HepG2 (cell line): Measurements from ENCODE around the gene HOXC9. TPM values are rescaled to one million over a fixed set of nuclear protein-coding genes. Genes with fewer than 3 reads are reported as not detected.

Experiments
- ATAC-seq: fragments of 200-7000 bp; cut with Tn5 transposase; 3 replicates; pipeline ENCODE4 v1.9.1; 2020; ENCODE audit warnings: mild to moderate bottlenecking, moderate library complexity
- BruUV-seq: library from RNA; stranded (reverse); fragments of 400-500 nt; replicated peaks from 2 replicates; lab custom pipeline; 2021; lab: Mats Ljungman, UMichigan
- CTCF ChIA-PET: fragments of 300-600 bp; formaldehyde crosslinking; extraction: SDS; loops from one replicate; lab custom pipeline; 2021; ENCODE audit warnings: low total read pairs, inconsistent platforms, low intra/inter-chr PET ratio; lab: Yijun Ruan, JAX
- POLR2A ChIA-PET: fragments of 350-600 bp; sonication (Branson Sonifier 250); formaldehyde crosslinking; loops from one replicate; lab custom pipeline; 2020; ENCODE audit warnings: antibody characterized with exemption, inconsistent platforms; lab: Yijun Ruan, JAX
- DNase-seq: peaks from one replicate; pipeline ENCODE4 v3.0.0-alpha.2; 2015; ENCODE audit warnings: low spot score
- FAIRE-seq: peaks from 3 replicates; lab custom pipeline; 2011; peaks lifted over from hg19 to GRCh38; lab: Jason Lieb, UNC
- H2AFZ ChIP-seq: one replicate; pipeline ENCODE4 v1.6.1; 2011; ENCODE audit warnings: low read length, inconsistent platforms
- H3K27ac ChIP-seq: fragments of 300-600 bp; 3 replicates; pipeline ENCODE4 v1.8.0; 2011; ENCODE audit warnings: mixed run types, mild to moderate bottlenecking, mixed read lengths, low read length, inconsistent platforms; ENCODE audit not compliant: insufficient read depth; ENCODE audit errors: extremely low read length
- H3K27me3 ChIP-seq, 2 experiments: fragments of 200-600 bp in 1 of 2; 2 replicates in 1 of 2; 3 replicates in 1 of 2; pipeline versions ENCODE4 v1.6.0 to v1.8.0; 2011; ENCODE audit warnings: low read length in 2 of 2, mild to moderate bottlenecking in 2 of 2, moderate library complexity in 2 of 2, inconsistent platforms in 1 of 2; ENCODE audit not compliant: insufficient read depth in 2 of 2, control insufficient read depth in 1 of 2
- H3K36me3 ChIP-seq, 2 experiments: fragments of 200-600 bp in 1 of 2; replicated peaks in 1 of 2; 2 replicates in 1 of 2; 3 replicates in 1 of 2; pipeline versions ENCODE4 v1.5.1 to v1.8.0; 2011; ENCODE audit warnings: low read length in 2 of 2, inconsistent platforms in 1 of 2; ENCODE audit not compliant: insufficient read depth in 2 of 2, control insufficient read depth in 1 of 2
- H3K4me1 ChIP-seq: 2 replicates; pipeline ENCODE4 v1.5.1; 2012; ENCODE audit warnings: low read length, inconsistent platforms; ENCODE audit not compliant: insufficient read depth
- H3K4me2 ChIP-seq: 2 replicates; pipeline ENCODE4 v1.6.0; 2011; ENCODE audit warnings: low read depth, low read length, inconsistent platforms
- H3K4me3 ChIP-seq, 3 experiments: fragments of 200-600 bp in 1 of 3; sonication (generic), shearing (Covaris generic) in 1 of 3; replicated peaks in 1 of 3; 2 replicates each; pipeline ENCODE4 v1.5.1; 2011 to 2016; ENCODE audit warnings: low read length in 3 of 3, inconsistent platforms in 2 of 3, low read depth in 2 of 3, mild to moderate bottlenecking in 2 of 3, control low read depth in 1 of 3, mixed read lengths in 1 of 3; ENCODE audit not compliant: insufficient read depth in 1 of 3
- H3K79me2 ChIP-seq: one replicate; pipeline ENCODE4 v1.6.1; 2011; ENCODE audit warnings: low read length, inconsistent platforms; ENCODE audit not compliant: insufficient read depth
- H3K9ac ChIP-seq: 2 replicates; pipeline ENCODE4 v1.6.0; 2011; ENCODE audit warnings: mild to moderate bottlenecking, low read depth, low read length, inconsistent platforms; ENCODE audit not compliant: insufficient read depth
- H3K9me3 ChIP-seq: 2 replicates; pipeline ENCODE4 v1.5.1; 2012; ENCODE audit warnings: mild to moderate bottlenecking, low read length
- H4K20me1 ChIP-seq: 2 replicates; pipeline ENCODE4 v1.6.0; 2011; ENCODE audit warnings: inconsistent platforms, mild to moderate bottlenecking, low read length, moderate library complexity; ENCODE audit not compliant: insufficient read depth
- ARNTL ChIP-seq: sonication (generic); formaldehyde crosslinking; IDR thresholded peaks from 2 replicates; pipeline ENCODE4 v1.4.0; 2020; ENCODE audit warnings: mild to moderate bottlenecking, missing genetic modification reagents
- ATAD3A ChIP-seq: sonication (generic); formaldehyde crosslinking; IDR thresholded peaks from 2 replicates; pipeline ENCODE4 v1.4.0; 2020; ENCODE audit warnings: missing genetic modification reagents
- CEBPB ChIP-seq: IDR thresholded peaks from 2 replicates; pipeline ENCODE4 v1.6.1; 2011; ENCODE audit warnings: low read depth, low read length, improper control_type of control experiment, borderline replicate concordance
- HOXA7 ChIP-seq: sonication (generic); formaldehyde crosslinking; IDR thresholded peaks from 2 replicates; pipeline ENCODE4 v1.8.1; 2022; ENCODE audit warnings: mild to moderate bottlenecking, missing genetic modification reagents, moderate library complexity
- JUNB ChIP-seq: sonication (generic); formaldehyde crosslinking; IDR thresholded peaks from 2 replicates; pipeline ENCODE4 v1.8.0; 2022; ENCODE audit warnings: missing genetic modification reagents, mild to moderate bottlenecking, borderline replicate concordance
- KLF15 ChIP-seq: sonication (generic); formaldehyde crosslinking; IDR thresholded peaks from 2 replicates; pipeline ENCODE4 v1.8.1; 2023; ENCODE audit warnings: borderline replicate concordance, mild to moderate bottlenecking, inconsistent platforms, missing genetic modification reagents, mixed read lengths
- KMT2A ChIP-seq: sonication (generic); formaldehyde crosslinking; IDR thresholded peaks from 2 replicates; pipeline ENCODE4 v1.4.0; 2020; ENCODE audit warnings: missing genetic modification reagents
- KMT2B ChIP-seq: IDR thresholded peaks from 2 replicates; pipeline ENCODE4 v1.6.1; 2016; ENCODE audit warnings: missing genetic modification reagents, missing compliant biosample characterization
- MED8 ChIP-seq: sonication (generic); formaldehyde crosslinking; IDR thresholded peaks from 2 replicates; pipeline ENCODE4 v1.8.1; 2023; ENCODE audit warnings: mild to moderate bottlenecking, missing genetic modification reagents; ENCODE audit not compliant: insufficient replicate concordance
- NFIB ChIP-seq: sonication (generic); formaldehyde crosslinking; IDR thresholded peaks from 2 replicates; pipeline ENCODE4 v1.9.0; 2021; ENCODE audit warnings: missing genetic modification reagents, mild to moderate bottlenecking, borderline replicate concordance
- NRL ChIP-seq: sonication (generic); formaldehyde crosslinking; IDR thresholded peaks from 2 replicates; pipeline ENCODE4 v1.5.0; 2020; ENCODE audit warnings: missing genetic modification reagents, mild to moderate bottlenecking, moderate library complexity, borderline replicate concordance
- SIN3B ChIP-seq: fragments of 150-350 bp; IDR thresholded peaks from 2 replicates; pipeline ENCODE4 v1.6.1; 2014; ENCODE audit warnings: low read length
- SP1 ChIP-seq, 2 experiments: fragments of 450-650 bp in 1 of 2; sonication (generic) in 1 of 2; formaldehyde crosslinking in 1 of 2; IDR thresholded peaks; 2 replicates each; pipeline versions ENCODE4 v1.4.0 to v1.6.1; 2016 to 2020; ENCODE audit warnings: missing genetic modification reagents in 1 of 2
- ZFYVE20 ChIP-seq: sonication (generic); formaldehyde crosslinking; IDR thresholded peaks from 2 replicates; pipeline ENCODE4 v1.8.0; 2023; ENCODE audit warnings: low read depth, mild to moderate bottlenecking, moderate library complexity, missing genetic modification reagents, borderline replicate concordance
- ZNF550 ChIP-seq: sonication (generic); formaldehyde crosslinking; IDR thresholded peaks from 2 replicates; pipeline ENCODE4 v1.4.0; 2020; ENCODE audit warnings: mild to moderate bottlenecking, missing genetic modification reagents, borderline replicate concordance
- ZNF660 ChIP-seq: sonication (generic); formaldehyde crosslinking; IDR thresholded peaks from 2 replicates; pipeline ENCODE4 v1.5.1; 2020; ENCODE audit warnings: mild to moderate bottlenecking, low read depth, missing genetic modification reagents, borderline replicate concordance
- ZNF737 ChIP-seq: sonication (generic); formaldehyde crosslinking; IDR thresholded peaks from 2 replicates; pipeline ENCODE4 v1.5.0; 2020; ENCODE audit warnings: missing genetic modification reagents, mild to moderate bottlenecking, borderline replicate concordance
- WGBS: methylation state at CpG from one replicate; pipeline ENCODE4 v1.1.6; 2017; ENCODE audit warnings: low lambda C conversion rate; 5-methylcytosine and 5-hydroxymethylcytosine counted together
- in situ Hi-C: cut with HindIII; loops from 2 replicates; pipeline ENCODE4 v1.10.0; 2017; ENCODE audit warnings: low pct_unique_long_range_greater_than_20kb; ENCODE audit not compliant: extremely low pct_ligation_motif_present
- intact Hi-C: fragments of 100-400 bp; cut with micrococcal nuclease; formaldehyde crosslinking; loops from one replicate; pipeline ENCODE4 v1.10.0; 2022; ENCODE audit not compliant: unreplicated experiment
- polyA plus RNA-seq, 8 experiments: library from polyadenylated mRNA; depleted of rRNA in 3 of 8; stranded (reverse) in 7 of 8; unstranded in 1 of 8; fragments of >200 nt; fragmentation: Illumina TruSeq in 4 of 8; extraction: Trizol in 4 of 8; gene quantifications; 2 replicates each; pipeline versions ENCODE4 v1.2.1 to v1.2.3, GENCODE V29; 2011 to 2016; ENCODE audit warnings: low read depth in 4 of 8, missing spikeins in 1 of 8, mixed read lengths in 1 of 8; ENCODE audit not compliant: insufficient read depth in 1 of 8
- total RNA-seq, 5 experiments: library from RNA; depleted of rRNA; stranded (reverse); fragments of >200 nt; fragmentation: Illumina TruSeq; extraction: Trizol; gene quantifications; 2 replicates each; pipeline ENCODE4 v1.2.3, GENCODE V29; 2016; ENCODE audit warnings: low read depth in 1 of 5
- TF ChIP-seq, protein P1 (sequence below): sonication (generic); formaldehyde crosslinking; IDR thresholded peaks from 2 replicates; pipeline ENCODE4 v1.5.0; 2020; ENCODE audit warnings: missing genetic modification reagents
- TF ChIP-seq, protein P2 (sequence below): sonication (generic); formaldehyde crosslinking; IDR thresholded peaks from 2 replicates; pipeline ENCODE4 v1.5.0; 2020; ENCODE audit warnings: mild to moderate bottlenecking, missing genetic modification reagents
- TF ChIP-seq, protein P3 (sequence below): fragments of 450-650 bp; IDR thresholded peaks from 2 replicates; pipeline ENCODE4 v1.6.1; 2017; ENCODE audit warnings: mild to moderate bottlenecking

HOXC9 gene
- total and polyA plus RNA-seq, 2 of the 13 experiments (the other 11 are each of a cell fraction or from before 2014, with no cell fraction given) = 0.11 to 1.1 TPM

DNA sequence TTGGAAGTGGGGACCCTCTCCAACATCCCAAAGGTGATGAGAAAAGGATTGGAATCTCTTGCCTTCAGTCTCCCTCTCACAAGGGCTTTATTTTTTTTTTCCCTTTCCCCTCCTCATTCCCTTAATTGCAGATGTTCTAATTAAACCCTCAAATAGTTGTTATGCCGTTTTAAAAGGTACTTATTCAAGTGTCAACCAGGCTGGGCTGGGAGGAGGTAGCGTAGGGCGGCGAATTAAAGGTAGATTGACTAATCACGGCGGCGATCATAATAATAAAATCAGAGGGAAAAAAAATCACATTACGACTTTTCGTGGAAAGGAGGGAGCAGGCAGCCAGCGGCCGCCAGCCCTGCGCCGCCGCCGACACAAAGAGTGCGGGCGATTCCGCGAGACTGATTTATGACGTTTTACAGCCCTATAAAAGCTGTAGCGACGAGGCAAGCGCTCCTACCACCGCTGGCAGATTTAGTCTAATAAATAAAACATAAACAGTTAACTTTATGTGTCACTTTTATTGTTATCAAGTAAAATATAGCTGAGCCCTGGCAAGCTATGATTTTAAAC, 52.0 kb downstream of the HOXC9 start:
- Histone ChIP-seq H3K4me1 (no peaks in the 10 kb centered on the region), H3K27me3 (peaks cover 9 to 72% of the 10 kb centered on the region in 2 experiments), H3K36me3 (no peaks in the 10 kb centered on the region), H2AFZ (no peak overlapping the region), H3K79me2 (no peaks in the 10 kb centered on the region), H3K27ac (no peak overlapping the region), H3K4me3 (no peak overlapping the region), H3K4me2 (no peak overlapping the region), H3K9me3 (no peaks in the 10 kb centered on the region), H4K20me1 (no peaks in the 10 kb centered on the region), H3K9ac (no peak overlapping the region)
- no peak for ATAC-seq
- TF ChIP-seq ATAD3A (CRISPR knock-in tag) = no peak
- TF ChIP-seq ZNF737 (CRISPR knock-in tag) = no peak
- no peak for TF ChIP-seq HOXA7 (CRISPR knock-in tag)
- TF ChIP-seq SP1 (IDR thresholded peaks at IDR 0.05) = no peak
- TF ChIP-seq SP1 (CRISPR knock-in tag; IDR thresholded peaks at IDR 0.05) = no peak
- TF ChIP-seq ZNF660 = no peak
- TF ChIP-seq SIN3B = no peak
- TF ChIP-seq, protein P1, sequence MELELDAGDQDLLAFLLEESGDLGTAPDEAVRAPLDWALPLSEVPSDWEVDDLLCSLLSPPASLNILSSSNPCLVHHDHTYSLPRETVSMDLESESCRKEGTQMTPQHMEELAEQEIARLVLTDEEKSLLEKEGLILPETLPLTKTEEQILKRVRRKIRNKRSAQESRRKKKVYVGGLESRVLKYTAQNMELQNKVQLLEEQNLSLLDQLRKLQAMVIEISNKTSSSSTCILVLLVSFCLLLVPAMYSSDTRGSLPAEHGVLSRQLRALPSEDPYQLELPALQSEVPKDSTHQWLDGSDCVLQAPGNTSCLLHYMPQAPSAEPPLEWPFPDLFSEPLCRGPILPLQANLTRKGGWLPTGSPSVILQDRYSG = no peak
- TF ChIP-seq KMT2B (CRISPR knock-in tag) = no peak
- TF ChIP-seq, protein P2, sequence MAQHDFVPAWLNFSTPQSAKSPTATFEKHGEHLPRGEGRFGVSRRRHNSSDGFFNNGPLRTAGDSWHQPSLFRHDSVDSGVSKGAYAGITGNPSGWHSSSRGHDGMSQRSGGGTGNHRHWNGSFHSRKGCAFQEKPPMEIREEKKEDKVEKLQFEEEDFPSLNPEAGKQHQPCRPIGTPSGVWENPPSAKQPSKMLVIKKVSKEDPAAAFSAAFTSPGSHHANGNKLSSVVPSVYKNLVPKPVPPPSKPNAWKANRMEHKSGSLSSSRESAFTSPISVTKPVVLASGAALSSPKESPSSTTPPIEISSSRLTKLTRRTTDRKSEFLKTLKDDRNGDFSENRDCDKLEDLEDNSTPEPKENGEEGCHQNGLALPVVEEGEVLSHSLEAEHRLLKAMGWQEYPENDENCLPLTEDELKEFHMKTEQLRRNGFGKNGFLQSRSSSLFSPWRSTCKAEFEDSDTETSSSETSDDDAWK (CRISPR knock-in tag) = no peak
- no peak for TF ChIP-seq NFIB (CRISPR knock-in tag)
- TF ChIP-seq NRL (CRISPR knock-in tag) = no peak
- no peak for TF ChIP-seq MED8
- TF ChIP-seq, protein P3, sequence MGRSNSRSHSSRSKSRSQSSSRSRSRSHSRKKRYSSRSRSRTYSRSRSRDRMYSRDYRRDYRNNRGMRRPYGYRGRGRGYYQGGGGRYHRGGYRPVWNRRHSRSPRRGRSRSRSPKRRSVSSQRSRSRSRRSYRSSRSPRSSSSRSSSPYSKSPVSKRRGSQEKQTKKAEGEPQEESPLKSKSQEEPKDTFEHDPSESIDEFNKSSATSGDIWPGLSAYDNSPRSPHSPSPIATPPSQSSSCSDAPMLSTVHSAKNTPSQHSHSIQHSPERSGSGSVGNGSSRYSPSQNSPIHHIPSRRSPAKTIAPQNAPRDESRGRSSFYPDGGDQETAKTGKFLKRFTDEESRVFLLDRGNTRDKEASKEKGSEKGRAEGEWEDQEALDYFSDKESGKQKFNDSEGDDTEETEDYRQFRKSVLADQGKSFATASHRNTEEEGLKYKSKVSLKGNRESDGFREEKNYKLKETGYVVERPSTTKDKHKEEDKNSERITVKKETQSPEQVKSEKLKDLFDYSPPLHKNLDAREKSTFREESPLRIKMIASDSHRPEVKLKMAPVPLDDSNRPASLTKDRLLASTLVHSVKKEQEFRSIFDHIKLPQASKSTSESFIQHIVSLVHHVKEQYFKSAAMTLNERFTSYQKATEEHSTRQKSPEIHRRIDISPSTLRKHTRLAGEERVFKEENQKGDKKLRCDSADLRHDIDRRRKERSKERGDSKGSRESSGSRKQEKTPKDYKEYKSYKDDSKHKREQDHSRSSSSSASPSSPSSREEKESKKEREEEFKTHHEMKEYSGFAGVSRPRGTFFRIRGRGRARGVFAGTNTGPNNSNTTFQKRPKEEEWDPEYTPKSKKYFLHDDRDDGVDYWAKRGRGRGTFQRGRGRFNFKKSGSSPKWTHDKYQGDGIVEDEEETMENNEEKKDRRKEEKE = no peak
- TF ChIP-seq KLF15 (CRISPR knock-in tag) = no peak
- no peak for TF ChIP-seq ARNTL (CRISPR knock-in tag)
- no peak for TF ChIP-seq CEBPB
- no peak for TF ChIP-seq KMT2A (CRISPR knock-in tag)
- no peak for TF ChIP-seq ZFYVE20 (CRISPR knock-in tag)
- no peak for TF ChIP-seq JUNB (CRISPR knock-in tag)
- TF ChIP-seq ZNF550 (CRISPR knock-in tag) = no peak
- 67% methylated on average over 24 of the region's 24 CpGs for WGBS
- DNase-seq = no peak
- CTCF ChIA-PET = no interaction called here
- POLR2A ChIA-PET = no interaction called here
- intact Hi-C loops (no loop called here), in situ Hi-C loops (no loop called here)
- BruUV-seq = no TSS peak
- FAIRE-seq = no peak
